Limb (tissue), 2 donors: ENCODE results near the gene NLK.
A peak's percentile ranks its signal among the peaks of the same experiment; 100 is the strongest.
"Not testable (repeated sequence)": the region's sequence is repeated elsewhere in the genome, so short reads cannot be mapped to it uniquely, and the experiment has no call there.

Experiments used
- DNase-seq, 2 donors: peaks; one replicate each; pipeline ENCODE4 v3.0.0-alpha.2; 2016; ENCODE audit errors: extremely low spot score in 2 of 2

NLK gene

GRCh38 chr17:28191018-28191417, 148.5 kb downstream of the NLK start:
- no peak for DNase-seq

GRCh38 chr17:28193241-28193640, 150.8 kb downstream of the NLK start:
- no peak for DNase-seq

DNA sequence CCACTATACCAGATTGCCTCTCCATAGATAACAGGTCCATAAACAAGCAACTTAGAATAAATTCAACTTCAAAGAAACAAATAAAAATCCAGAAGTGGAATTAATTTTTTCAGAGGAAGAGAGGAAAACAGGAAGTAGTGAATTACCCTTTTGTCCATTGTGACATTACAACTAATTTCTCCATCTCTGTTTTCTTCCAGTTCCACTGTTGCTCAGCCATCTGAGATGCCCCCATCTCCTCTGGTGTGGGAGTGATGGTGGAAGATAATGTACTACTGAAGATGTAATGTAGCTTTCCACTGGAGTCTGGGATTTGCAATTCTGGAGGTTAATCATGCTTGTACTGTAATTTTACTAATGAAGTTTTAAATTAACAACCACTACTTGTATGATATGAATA, 151.9 kb downstream of the NLK start:
- DNase-seq = no peak

DNA sequence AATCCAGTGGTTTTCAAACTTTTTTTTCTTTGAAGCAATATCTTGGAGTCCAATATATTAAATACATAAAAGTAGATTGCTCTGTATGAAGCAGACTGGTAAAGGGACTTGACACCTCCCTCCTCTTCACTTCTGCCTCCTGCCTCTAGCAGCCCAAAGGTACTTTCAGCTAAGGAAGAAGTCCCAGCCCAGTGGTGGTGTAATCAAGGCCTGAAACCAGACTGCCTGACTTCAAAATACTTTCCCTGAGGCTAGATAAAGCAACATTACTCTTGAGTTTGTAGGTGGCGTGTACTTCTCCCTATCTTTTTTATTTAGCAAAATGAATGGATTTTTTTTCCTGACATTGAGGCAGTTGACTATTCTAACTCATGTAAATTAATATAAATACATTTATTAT, 154.2 kb downstream of the NLK start:
- no peak for DNase-seq

DNA sequence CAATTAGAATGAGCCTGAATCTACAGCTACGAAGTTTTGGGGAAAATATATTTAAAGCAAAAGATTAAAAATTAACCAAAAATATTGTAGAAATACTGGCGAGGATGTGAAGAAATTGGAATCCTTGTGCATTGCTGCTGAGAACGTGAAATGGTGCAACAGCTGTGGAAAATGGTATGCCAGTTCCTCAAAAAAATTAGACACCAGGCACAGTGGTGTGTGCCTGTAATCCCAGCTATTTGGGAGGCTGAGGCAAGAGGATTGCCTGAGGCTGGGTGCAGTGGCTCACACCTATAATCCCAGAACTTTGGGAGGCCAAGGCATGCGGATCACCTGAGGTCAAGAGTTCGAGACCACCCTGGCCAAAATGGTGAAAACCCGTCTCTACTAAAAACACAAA, 156.6 kb downstream of the NLK start:
- no peak for DNase-seq

- no peak for DNase-seq
Measured at GRCh38 chr17:28199728-28200127, 157.3 kb downstream of the NLK start.

GRCh38 chr17:28201315-28201714, 158.8 kb downstream of the NLK start:
- no peak for DNase-seq

DNA sequence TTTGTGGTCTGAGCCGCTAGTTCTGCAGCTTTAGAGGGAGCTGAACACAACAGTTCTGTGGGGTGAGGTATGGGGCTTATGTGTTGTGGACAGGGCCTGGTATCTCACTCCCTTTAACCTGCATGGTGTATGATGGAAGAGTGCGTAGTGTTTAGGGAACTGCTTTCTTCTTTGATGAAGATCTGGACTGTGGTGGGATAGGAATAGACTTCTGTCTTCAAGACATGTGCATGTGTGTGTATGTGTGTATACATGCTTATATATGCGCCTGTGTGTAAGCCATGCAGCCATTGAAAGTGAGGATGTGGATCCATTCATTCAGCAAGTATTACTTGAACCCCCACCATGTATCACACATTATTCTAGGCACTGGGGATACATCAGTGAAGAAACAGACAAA, 161.8 kb downstream of the NLK start:
- no peak for DNase-seq

- no peak for DNase-seq
Measured at GRCh38 chr17:28204751-28205150, 162.3 kb downstream of the NLK start.

DNA sequence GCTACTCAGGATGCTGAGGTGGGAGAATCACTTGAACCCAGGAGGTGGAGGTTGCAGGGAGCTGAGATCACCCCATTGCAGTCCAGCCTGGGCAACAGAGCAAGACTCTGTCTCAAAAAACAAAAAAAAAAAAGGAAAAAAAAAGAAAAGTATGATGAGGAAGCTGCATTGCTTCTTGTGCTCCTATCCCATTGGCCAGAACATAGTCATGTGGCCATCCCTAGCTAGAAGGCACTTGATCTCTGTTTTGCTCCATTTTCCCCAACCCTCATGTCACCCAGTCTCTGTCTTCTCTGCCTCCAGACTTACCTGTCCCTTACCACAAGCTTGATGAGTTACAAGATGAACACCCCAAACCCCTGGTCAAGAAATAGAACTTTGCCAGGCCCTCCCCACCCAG, 163.8 kb downstream of the NLK start:
- no peak for DNase-seq

GRCh38 chr17:28211811-28212210, 169.3 kb downstream of the NLK start:
- DNase-seq = no peak

DNA sequence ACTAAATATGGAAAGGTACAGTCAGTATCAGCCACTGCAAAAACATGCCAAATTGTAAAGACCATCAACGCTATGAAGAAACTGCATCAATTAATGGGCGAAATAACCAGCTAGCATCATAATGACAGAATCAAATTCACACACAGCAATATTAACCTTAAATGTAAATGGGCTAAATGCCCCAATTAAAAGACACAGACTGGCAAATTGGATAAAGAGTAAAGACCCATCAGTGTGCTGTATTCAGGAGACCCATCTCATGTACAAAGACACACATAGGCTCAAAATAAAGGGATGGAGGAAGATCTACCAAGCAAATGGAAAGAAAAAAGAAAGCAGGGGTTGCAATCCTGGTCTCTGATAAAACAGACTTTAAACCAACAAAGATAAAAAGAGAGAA, 171.1 kb downstream of the NLK start:
- DNase-seq = not testable (repeated sequence)

DNA sequence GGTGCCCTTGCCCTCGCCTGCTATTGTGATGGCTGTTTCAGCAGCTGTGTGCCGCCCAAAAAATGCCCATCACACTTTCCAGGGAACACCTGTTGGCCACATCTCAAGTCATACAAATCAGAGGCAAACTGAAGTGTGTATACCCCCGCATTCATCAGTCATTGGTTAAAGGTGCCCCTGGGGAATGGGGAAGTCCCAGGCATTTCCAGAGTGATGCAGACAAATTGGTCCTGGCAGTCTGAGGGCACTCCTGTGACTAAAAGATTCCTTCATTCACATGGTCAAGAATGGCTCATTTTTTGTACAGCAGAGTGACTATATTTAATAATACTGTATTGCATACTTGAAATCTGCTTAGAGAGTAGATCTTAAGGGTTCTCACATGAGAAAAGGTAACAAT, 173.6 kb downstream of the NLK start:
- no peak for DNase-seq

- no peak for DNase-seq
Measured at GRCh38 chr17:28216528-28216927, 174.1 kb downstream of the NLK start.

GRCh38 chr17:28219771-28220170, 177.3 kb downstream of the NLK start:
- no peak for DNase-seq

DNA sequence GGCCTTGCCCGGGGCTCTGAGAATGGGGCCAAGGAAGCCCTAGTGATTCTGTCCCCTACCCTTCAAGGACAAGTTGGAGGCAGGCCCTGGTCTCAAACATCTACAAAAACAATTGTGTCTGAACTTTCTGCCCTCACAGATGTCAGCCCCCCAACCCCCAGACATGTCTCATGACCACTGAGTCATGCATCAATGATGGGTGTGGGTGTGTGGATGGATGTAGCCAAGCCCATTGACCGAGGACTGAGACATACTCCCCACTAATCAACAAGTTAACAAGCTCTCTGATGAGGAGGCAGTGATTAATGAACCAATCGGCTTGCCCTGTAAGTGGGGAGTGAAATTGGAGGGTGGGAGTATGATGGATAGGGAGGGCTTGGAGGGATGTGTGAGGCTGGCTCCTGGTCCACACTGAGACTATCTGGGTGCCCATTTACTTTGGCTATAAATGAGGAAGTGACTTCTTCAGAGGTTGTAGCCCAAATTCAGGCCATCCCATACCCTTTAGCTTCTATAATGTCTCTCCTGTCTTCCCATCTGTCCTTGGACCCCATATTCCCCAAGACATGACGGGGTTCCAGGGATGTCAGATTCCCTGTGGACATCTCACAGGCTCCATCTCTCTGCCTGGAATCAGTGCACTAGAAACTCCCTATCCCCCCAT, 179.4 kb downstream of the NLK start:
- no peak for DNase-seq

DNA sequence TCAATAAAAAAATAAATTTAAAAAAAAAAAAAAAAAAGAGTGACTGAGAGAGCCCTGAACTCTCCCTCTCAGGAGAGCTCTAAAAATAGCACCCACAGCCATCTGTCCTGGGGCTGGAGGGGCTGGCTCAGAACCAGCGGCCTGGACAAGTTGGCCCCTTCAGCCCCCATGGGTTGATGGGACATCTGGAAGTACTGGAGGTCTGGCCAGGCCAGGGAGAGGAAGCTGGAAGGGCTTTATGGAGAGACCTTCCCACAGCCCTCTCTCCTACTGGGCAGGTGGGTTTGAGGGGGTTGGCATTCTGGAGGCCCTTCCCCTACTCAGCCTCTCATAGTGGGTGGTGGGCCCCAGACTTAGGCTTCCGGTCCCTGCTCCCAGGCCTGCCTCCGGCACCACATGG, 182.8 kb downstream of the NLK start:
- no peak for DNase-seq

GRCh38 chr17:28225867-28226266, 183.4 kb downstream of the NLK start:
- DNase-seq = no peak

- no peak for DNase-seq
Measured at GRCh38 chr17:28226563-28227315, 184.3 kb downstream of the NLK start.

- peak in 1 of 2 donors; percentile 71 for DNase-seq
Measured at GRCh38 chr17:28227316-28228108, 185.0 kb downstream of the NLK start.

DNA sequence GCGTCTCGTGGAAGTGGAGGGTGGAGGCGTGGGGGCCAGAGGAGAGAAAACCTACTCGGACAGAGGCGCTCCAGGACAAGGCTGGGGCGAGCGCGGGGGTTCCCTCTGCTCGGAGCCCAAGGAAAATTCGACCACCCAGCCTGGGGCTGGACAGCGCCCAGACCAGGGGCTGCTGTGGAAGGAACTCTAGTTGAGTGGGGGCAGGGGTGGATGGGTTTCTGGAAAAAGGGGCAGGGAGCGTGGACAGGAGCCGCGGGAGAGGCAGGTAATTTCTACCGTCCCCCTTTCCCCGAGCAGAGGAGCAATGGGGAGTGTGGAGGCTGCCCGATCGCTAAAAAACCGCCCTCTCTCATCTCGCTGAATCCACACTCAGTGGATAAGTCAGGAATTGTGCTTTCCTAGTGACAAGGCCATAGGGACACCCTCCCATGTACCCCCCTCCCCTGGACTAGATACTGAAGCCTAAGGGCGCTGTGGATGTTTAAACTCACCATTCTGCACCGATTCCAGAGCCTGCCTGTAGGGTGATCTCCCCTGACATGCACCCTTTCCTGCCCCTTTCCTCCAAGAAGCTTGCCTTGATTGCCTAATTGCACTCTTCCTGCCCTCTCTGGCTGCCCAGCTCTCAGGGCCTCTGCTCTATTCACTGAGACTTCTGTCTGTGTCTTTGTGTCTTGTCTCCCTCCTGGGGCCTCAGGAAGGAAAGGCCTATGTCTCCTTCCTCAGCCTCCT, 185.8 kb downstream of the NLK start:
- DNase-seq = no peak
